Activated naive CD4-positive, alpha-beta T cell treated with anti-CD3 and anti-CD28 coated beads, Interleukin-2, amount 50 U/mL, for 72 hours (primary cell): ENCODE measurements around the gene ESRRB. TPM values are rescaled to one million over a fixed set of nuclear protein-coding genes. Genes with fewer than 3 reads are reported as not detected.

Experiments used
- ATAC-seq, 2 donors: fragments of 150-1000 bp; cut with Tn5 transposase; 2 replicates each; pipeline ENCODE4 v1.10.0; 2021; ENCODE audit warnings: mild to moderate bottlenecking in 2 of 2, moderate library complexity in 2 of 2
- DNase-seq, 2 donors: peaks; one replicate each; pipeline ENCODE4 v3.0.0; 2021 to 2022; ENCODE audit warnings: low spot score in 2 of 2
- H3K27ac Mint-ChIP-seq, 2 donors: one replicate each; pipeline ENCODE4 v1.8.0; 2022; ENCODE audit warnings: mild to moderate bottlenecking in 2 of 2, mixed read lengths in 2 of 2
- H3K36me3 Mint-ChIP-seq, 2 donors: one replicate each; pipeline ENCODE4 v1.8.0; 2022; ENCODE audit warnings: mixed read lengths in 2 of 2
- H3K9me3 Mint-ChIP-seq, 2 donors: one replicate each; pipeline ENCODE4 v1.8.0; 2022; ENCODE audit warnings: mixed read lengths in 2 of 2
- total RNA-seq, 2 donors: library from RNA; stranded (reverse); gene quantifications; one replicate each; pipeline ENCODE4 v1.2.3, GENCODE V29; 2022

Gene ESRRB
- total RNA-seq, 2 donors from 2014 or later, result 0.21 to 0.39 TPM

DNA sequence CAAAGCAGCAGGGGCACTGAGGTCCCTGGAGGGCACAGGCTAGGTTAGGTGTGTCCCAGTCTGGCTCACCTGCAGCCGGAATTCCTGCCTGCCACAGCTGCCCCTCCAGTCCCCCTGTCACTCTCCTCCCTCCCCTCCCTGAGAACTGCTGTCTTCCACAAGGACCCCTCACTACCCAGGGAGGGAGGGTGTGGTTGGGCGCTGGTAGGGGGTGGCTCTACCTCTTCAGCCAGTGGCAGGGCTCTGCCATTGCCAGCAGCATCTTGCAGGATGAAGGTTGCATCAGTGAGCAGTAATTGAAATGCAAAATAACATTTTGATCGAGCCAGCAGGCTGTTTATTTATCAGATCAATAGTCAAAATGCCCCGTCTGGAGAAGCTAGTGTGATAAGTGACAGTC lies 45.7 kb downstream of the ESRRB start:
- Mint-ChIP-seq H3K9me3 (no peaks in the 10 kb centered on the region), H3K27ac (no peak overlapping the region), H3K36me3 (no peaks in the 10 kb centered on the region)
- DNase-seq (no peak), ATAC-seq (no peak)

DNA sequence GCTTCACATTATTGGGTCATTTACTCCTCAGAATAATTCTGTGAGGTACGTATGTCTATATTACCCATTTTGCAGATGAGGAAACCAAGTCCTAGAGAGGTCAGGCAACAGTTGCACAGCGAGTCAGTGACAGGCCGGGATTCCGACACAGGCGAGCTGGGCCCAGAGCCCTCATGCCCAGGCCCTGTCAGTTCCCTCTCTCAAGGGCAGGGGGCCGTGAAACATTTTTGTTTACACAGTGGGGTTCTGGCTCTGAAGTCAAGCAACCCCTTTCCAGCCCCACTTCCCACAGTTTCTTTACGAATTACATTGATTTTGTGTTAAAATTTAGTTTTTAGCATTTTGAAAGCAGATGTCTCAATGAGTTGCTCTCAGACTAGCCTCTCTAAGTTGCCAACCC lies 46.7 kb downstream of the ESRRB start:
- ATAC-seq (no peak), DNase-seq (no peak)
- H3K36me3 Mint-ChIP-seq, result no peaks in the 10 kb centered on the region
- no peaks in the 10 kb centered on the region for H3K9me3 Mint-ChIP-seq
- H3K27ac Mint-ChIP-seq, result no peak overlapping the region

DNA sequence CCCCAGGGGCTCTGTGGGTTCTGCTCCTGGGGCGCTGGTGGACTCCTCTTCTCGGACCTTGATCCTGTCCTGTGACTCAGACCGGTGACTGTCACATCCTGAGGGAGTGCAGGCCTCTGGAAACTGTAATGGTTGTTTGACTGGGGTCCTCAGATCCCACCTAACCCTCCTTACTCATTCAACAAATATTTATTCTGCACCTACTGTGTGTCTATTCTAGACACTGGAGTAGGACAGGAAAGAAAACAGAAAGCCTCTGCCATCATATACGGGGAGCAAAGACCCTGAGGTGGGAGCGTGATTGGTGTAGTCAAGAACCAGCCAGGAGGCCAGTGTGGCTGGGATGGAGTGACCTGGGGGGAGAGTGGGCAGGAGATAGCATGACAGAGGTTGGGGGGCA lies 47.6 kb downstream of the ESRRB start:
- no peak overlapping the region for H3K27ac Mint-ChIP-seq
- H3K9me3 Mint-ChIP-seq, result no peaks in the 10 kb centered on the region
- H3K36me3 Mint-ChIP-seq, result no peaks in the 10 kb centered on the region
- DNase-seq (no peak), ATAC-seq (no peak)

DNA sequence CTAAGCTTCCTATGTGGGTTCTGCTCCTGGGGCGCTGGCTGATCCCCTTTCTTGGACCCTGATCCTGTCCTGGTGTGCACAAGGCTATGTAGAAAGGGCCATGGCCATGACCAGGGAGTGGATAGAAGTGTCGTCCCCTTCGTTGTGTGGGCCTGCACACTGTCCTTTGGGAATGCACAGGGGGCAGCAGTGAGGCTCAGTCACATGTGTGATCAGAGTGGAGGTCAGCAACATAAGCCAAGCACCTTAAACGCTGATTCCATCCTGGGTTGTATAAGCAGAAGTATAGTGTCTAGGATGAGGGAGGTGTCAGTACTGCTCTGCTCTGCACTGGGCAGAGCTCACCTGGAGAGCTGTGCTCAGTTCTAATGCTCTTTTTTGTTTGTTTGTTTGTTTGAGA lies 48.4 kb downstream of the ESRRB start:
- Mint-ChIP-seq H3K27ac (no peak overlapping the region), H3K9me3 (no peaks in the 10 kb centered on the region), H3K36me3 (no peaks in the 10 kb centered on the region)
- DNase-seq (no peak), ATAC-seq (no peak)

- no peak overlapping the region for H3K27ac Mint-ChIP-seq
- ATAC-seq (no peak), DNase-seq (no peak)
- no peaks in the 10 kb centered on the region for H3K9me3 Mint-ChIP-seq
- no peaks in the 10 kb centered on the region for H3K36me3 Mint-ChIP-seq
Measured at GRCh38 chr14:76426161-76426696, 50.3 kb downstream of the ESRRB start.

- no peak overlapping the region for H3K27ac Mint-ChIP-seq
- no peaks in the 10 kb centered on the region for H3K9me3 Mint-ChIP-seq
- no peak for DNase-seq
- H3K36me3 Mint-ChIP-seq, result no peaks in the 10 kb centered on the region
- ATAC-seq, result no peak
Measured at GRCh38 chr14:76428611-76429010, 52.7 kb downstream of the ESRRB start.

- Mint-ChIP-seq H3K27ac (no peak overlapping the region), H3K9me3 (no peaks in the 10 kb centered on the region), H3K36me3 (no peaks in the 10 kb centered on the region)
- ATAC-seq, result no peak
- no peak for DNase-seq
Measured at GRCh38 chr14:76430017-76430416, 54.1 kb downstream of the ESRRB start.

GRCh38 chr14:76430475-76430980 lies 54.6 kb downstream of the ESRRB start:
- DNase-seq (no peak), ATAC-seq (no peak)
- H3K9me3 Mint-ChIP-seq, result no peaks in the 10 kb centered on the region

DNA sequence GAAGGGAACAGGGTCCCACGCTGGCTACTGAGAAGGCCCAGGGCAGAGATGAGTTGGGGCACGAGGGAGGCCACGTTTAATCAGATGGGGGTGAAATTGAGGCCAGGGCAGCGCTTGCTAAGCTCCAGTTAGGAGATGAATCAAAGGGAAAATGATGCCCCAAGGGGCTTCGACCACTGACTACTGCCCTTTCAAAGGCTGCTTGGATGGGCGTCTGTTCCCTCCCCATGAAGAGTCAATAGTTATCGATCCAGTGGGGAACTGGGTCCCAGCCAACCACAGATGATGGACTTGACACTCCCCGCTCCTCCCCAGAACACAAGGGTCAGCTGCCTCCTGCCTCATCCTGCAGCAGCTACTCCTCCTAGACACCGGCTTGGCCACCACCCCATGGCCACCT lies 55.6 kb downstream of the ESRRB start:
- DNase-seq, result no peak
- Mint-ChIP-seq H3K9me3 (no peaks in the 10 kb centered on the region), H3K36me3 (no peaks in the 10 kb centered on the region), H3K27ac (no peak overlapping the region)
- ATAC-seq, result no peak

More at GRCh38 chr14:76430475-76430980, 54.6 kb downstream of the ESRRB start:
- Mint-ChIP-seq H3K27ac (no peak overlapping the region), H3K36me3 (no peaks in the 10 kb centered on the region)

- Mint-ChIP-seq H3K27ac (peak overlapping the region in 1 of 2 donors; percentile 62), H3K9me3 (no peaks in the 10 kb centered on the region), H3K36me3 (no peaks in the 10 kb centered on the region)
- DNase-seq (no peak), ATAC-seq (no peak)
Measured at GRCh38 chr14:76432827-76433752, 57.2 kb downstream of the ESRRB start.

- Mint-ChIP-seq H3K36me3 (no peaks in the 10 kb centered on the region), H3K27ac (peak overlapping the region in 1 of 2 donors; percentile 62), H3K9me3 (no peaks in the 10 kb centered on the region)
- DNase-seq, result no peak
- no peak for ATAC-seq
Measured at GRCh38 chr14:76434220-76434619, 58.3 kb downstream of the ESRRB start.

GRCh38 chr14:76439237-76439775 lies 63.4 kb downstream of the ESRRB start:
- Mint-ChIP-seq H3K27ac (no peak overlapping the region), H3K9me3 (no peaks in the 10 kb centered on the region), H3K36me3 (no peaks in the 10 kb centered on the region)

GRCh38 chr14:76446486-76446885 lies 70.5 kb downstream of the ESRRB start:
- H3K27ac Mint-ChIP-seq, result no peak overlapping the region
- no peaks in the 10 kb centered on the region for H3K9me3 Mint-ChIP-seq
- H3K36me3 Mint-ChIP-seq, result no peaks in the 10 kb centered on the region
- ATAC-seq (no peak), DNase-seq (no peak)

More at GRCh38 chr14:76439237-76439775, 63.4 kb downstream of the ESRRB start:
- ATAC-seq (no peak), DNase-seq (no peak)

GRCh38 chr14:76446921-76447320 lies 71.0 kb downstream of the ESRRB start:
- ATAC-seq (no peak), DNase-seq (no peak)
- Mint-ChIP-seq H3K27ac (no peak overlapping the region), H3K36me3 (no peaks in the 10 kb centered on the region), H3K9me3 (no peaks in the 10 kb centered on the region)

DNA sequence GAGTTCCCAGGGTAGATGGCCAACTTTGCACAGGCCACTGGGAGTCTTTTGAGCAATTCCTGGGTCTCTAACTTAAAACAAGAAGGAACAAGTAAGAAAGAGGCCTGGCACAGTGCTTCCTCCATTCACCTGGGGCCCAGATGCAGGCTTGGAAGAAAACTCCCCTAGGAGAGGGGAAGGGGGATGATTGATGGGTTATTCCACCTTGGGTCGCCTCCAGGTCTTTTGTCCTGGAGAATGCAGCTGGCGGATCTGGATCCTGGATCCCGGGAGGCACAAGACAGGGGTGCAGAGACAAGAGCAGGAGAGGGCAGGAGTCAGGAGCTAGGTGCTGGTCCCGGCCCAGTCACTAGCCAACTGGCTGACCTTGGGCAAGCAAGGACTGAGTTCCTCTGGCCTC lies 74.5 kb downstream of the ESRRB start:
- no peaks in the 10 kb centered on the region for H3K9me3 Mint-ChIP-seq
- no peak for ATAC-seq
- H3K27ac Mint-ChIP-seq, result no peak overlapping the region
- no peak for DNase-seq
- H3K36me3 Mint-ChIP-seq, result no peaks in the 10 kb centered on the region

GRCh38 chr14:76456200-76456599 lies 80.3 kb downstream of the ESRRB start:
- Mint-ChIP-seq H3K27ac (no peak overlapping the region), H3K36me3 (no peaks in the 10 kb centered on the region), H3K9me3 (no peaks in the 10 kb centered on the region)
- ATAC-seq (peak; percentile 37 to 55), DNase-seq (peak in 1 of 2 donors; percentile 58)

- no peak for ATAC-seq
- no peaks in the 10 kb centered on the region for H3K9me3 Mint-ChIP-seq
- DNase-seq, result no peak
- no peaks in the 10 kb centered on the region for H3K36me3 Mint-ChIP-seq
- H3K27ac Mint-ChIP-seq, result no peak overlapping the region
Measured at GRCh38 chr14:76456891-76457586, 81.1 kb downstream of the ESRRB start.
